H4 (cell line): ENCODE results near the gene OR10H1. TPM values are rescaled to one million over a fixed set of nuclear protein-coding genes. Genes with fewer than 3 reads are reported as not detected.
"Not testable (repeated sequence)": the region's sequence is repeated elsewhere in the genome, so short reads cannot be mapped to it uniquely, and the experiment has no call there.

Experiments
- DNase-seq: peaks from one replicate; pipeline ENCODE4 v3.0.0-alpha.2; 2015; ENCODE audit warnings: low spot score
- total RNA-seq: library from RNA; depleted of rRNA; stranded (reverse); fragments of >200 nt; shearing (Covaris generic); gene quantifications from 2 replicates; pipeline ENCODE4 v1.2.3, GENCODE V29; 2014

The OR10H1 gene
- total RNA-seq, 1 experiment from 2014 or later, result not detected

DNA sequence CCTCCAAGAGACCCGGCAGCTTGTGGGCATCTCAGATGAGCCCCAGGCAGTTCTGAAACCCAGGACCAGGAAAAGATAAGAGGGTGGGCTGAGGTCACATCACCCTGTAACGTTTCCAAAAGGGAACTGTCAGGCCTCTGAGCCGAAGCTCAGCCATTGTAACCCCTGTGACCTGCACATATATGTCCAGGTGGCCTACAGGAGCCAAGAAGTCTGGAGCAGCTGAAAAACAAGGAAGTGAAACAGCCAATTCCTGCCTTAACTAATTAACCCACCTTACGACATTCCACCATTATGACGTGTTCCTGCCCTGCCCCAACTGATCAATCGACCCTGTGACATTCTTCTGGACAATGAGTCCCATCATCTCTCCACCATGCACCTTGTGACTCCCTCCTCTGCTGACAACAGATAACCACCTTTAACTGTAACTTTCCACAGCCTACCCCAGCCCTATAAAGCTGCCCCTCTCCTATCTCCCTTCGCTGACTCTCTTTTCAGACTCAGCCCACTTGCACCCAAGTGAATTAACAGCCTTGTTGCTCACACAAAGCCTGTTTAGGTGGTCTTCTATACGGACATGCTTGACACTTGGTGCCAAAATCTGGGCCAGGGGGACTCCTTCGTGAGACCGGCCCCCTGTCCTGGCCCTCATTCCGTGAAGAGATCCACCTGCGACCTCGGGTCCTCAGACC is 13.3 kb upstream of the OR10H1 start:
- not testable (repeated sequence) for DNase-seq

GRCh38 chr19:15828121-15828610 is 12.7 kb upstream of the OR10H1 start:
- no peak for DNase-seq

GRCh38 chr19:15825753-15826152 is 10.3 kb upstream of the OR10H1 start:
- no peak for DNase-seq

GRCh38 chr19:15820646-15821045 is 5.2 kb upstream of the OR10H1 start:
- DNase-seq, result no peak

DNA sequence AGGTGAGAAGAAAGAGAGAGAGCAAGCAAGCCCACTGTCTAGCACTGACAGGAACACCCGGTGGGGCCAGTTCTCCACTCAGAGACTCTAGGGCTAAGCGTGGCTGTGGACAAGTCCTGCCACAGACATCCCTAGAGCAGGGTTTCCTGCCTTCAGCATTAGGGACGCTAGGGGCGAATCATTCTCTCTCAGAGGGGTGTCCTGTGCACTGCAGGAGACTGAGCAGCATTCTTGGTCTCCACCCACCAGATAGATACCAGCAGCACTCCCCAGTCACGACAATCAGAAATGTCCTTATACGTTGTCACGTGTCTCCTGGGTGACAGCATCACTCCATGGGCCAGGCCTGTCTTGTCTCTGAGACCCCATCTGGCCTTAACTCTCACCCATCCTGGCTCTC is 1.5 kb downstream of the OR10H1 start:
- no peak for DNase-seq

DNA sequence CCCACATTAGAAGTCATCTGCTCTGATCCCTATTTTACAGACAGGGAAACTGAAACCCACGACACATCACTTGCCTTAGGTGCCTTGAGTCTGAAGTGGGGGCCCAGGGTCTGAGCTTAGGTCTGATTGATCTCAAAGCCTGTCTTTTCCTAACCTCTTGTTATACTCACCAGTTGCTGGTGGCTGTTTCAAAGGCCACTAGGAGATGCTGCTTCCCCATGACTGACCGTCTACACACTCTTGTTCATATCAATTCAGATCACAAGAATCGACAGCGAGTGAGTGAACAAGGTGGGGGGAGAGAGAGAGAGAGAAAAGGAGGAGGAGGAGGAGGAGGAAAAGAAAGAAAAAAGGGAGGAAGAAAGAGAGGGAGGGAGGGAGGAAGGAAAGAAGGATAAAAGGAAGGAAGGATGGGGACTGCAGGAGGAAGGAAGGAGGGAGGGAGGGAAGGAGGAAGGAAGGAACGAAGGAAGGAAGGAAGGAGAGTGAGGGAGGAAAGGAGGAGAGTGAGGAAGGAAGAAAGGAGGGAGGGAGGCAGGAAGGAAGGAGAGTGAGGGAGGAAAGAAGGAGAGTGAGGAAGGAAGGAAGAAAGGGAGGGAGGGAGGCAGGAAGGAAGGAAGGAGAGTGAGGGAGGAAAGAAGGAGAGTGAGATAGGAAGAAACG is 3.3 kb downstream of the OR10H1 start:
- DNase-seq, result no peak

DNA sequence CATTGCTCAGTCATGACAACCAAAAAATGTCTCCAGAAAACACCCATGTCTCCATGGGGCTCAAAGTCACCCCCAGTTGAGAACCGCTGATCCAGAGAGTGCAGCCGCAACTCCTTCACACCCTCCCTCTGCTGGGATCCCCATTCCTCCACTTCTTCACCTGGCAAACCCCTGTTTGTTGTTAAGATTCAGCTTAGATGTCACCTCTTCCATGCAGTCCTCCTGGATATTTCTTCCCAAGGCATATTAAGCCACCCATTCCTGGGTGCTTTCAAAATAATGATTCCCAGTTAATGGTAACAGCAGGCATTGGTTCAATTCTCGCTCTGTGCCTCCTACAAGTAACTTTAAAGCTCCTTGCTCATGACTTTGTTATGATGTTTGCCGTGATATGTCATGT is 4.0 kb downstream of the OR10H1 start:
- DNase-seq, result no peak

DNA sequence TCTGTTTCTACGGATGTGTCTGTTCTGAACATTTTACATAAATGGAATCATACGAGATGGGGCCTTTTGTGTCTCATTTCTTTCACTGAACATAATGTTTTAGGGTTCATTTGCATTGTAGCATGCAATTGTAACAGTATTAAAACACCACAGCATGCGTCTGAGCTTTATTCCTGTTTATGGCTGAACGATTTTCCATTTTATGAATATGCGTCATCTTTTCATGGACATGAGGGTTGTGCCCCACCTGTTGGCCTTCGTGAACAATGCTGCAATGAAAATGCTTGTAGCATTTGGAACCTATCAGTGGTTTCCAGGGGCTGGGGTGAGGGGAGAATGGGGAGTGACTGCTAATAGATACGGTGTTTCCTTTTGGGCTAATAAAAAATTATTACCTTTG is 5.1 kb downstream of the OR10H1 start:
- no peak for DNase-seq

DNA sequence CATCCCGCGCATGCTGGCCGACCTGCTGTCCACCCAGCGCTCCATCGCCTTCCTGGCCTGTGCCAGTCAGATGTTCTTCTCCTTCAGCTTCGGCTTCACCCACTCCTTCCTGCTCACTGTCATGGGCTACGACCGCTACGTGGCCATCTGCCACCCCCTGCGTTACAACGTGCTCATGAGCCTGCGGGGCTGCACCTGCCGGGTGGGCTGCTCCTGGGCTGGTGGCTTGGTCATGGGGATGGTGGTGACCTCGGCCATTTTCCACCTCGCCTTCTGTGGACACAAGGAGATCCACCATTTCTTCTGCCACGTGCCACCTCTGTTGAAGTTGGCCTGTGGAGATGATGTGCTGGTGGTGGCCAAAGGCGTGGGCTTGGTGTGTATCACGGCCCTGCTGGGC is 21.2 kb downstream of the OR10H1 start:
- not testable (repeated sequence) for DNase-seq

GRCh38 chr19:15790096-15790495 is 25.4 kb downstream of the OR10H1 start:
- no peak for DNase-seq

DNA sequence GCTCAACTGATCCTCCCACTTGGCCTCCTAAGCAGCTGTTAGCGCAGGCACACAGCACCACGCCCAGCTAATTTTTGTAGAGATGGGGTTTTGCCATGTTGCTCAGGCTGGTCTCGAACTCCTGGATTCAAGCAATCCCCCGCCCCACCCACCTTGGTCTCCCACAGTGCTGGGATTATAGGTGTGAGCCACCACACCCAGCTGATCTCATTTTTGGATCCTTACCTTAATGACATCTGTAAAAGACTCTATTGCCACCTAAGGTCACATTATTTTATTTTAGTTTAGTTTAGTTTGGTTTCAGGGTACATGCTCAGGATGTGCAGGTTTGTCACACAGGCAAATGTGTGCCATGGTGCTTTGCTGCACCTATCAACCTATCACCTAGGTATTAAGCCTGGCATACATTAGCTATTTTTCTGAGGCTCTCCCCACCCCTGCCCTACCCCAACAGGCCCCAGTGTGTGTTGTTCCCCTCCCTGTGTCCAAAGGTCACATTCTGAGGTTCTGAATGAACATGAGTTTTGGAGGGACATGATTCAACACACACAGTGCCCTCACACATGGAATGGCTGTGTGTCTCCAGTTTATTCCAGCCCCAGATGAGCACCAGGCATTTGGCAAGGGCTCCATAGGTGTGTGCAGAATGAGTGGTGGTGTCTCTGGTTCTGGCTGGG is 26.7 kb downstream of the OR10H1 start:
- no peak for DNase-seq

DNA sequence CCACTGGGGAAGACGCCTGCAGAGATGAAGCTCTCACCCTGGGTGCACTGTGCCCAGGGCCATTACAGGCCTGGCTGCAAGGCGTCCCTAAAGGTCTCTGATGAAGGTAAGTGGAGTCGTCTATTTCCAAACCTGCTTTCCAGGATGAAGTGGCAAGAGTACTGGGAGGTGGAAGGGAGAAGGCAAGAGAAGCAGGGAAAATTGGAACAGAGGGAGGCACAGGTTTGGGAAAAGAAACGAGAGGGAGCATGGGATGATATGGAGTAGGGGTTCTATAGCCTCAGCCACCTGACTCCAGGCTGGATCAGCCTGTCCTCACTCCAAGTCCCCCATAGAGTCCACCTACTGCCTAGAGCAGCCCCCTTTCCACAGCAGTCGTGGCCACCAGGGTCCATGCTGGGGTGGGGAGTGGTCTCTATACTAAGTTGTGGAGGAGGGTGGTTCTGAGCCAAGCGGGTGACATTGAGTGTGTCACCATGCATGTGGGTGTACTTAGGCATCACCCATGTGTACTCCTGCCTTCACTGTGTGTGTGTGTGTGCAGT is 27.8 kb downstream of the OR10H1 start, which contains the start of gene OR10H5:
Gene OR10H5 (plus strand): TSS at position 51 of the 545 bp plus-strand sequence. CDS start 6,388 bp downstream, outside the sequence.
- no peak for DNase-seq

DNA sequence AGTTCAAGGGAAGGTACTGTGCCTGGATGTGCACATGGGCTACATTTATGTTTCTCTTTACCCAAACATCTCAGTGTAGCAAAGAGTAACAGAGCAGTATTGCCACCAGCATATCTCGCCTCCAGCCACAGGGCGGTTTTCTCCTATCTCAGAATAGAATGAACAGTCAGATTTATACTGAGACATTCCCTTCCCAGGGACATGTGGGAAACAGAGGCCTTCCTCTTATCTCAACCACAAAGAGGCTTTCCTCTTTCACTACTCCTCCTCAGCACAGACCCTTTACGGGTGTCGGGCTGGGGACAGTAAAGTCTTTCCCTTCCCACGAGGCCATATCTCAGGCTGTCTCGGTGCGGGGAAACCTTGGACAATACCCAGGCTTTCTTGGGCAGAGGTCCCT is 32.6 kb downstream of the OR10H1 start:
- not testable (repeated sequence) for DNase-seq

DNA sequence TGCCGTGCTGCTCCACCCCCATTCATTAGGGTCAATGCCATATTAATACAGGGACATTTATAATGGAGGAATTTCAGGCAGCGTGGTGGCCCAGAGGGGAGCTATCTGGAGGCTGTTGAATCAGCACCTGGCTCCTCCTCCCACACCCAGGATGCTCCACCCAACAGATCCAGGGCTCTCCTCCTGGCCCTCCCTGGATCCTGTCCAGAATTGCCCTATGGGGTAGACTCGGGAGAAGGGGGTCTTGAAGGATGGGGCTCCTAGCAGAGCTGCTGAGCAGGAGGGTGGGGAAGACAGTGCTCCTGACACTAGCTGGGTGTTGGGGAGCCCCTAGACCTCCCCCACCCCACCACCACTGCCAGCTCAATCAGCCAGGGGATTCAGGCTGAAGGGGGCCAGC is 33.3 kb downstream of the OR10H1 start:
- no peak for DNase-seq

DNA sequence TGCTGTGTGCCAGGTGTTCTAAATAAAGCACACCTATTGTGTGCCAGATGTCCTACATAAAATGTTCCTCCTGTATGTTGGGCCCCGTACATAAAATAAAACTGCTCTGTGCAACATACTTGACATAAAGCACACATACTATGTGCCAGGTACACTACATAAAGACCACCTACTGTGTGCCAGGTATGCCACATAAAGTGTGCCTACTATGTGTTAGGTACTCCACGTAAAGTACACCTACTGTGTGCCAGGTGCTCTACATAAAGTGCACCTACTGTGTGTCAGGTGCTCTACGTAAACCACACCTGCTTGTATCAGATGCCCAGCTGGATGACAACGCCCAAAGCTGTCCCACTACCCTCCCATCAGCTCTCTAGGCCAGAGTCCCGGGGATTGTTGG is 33.8 kb downstream of the OR10H1 start:
- no peak for DNase-seq

DNA sequence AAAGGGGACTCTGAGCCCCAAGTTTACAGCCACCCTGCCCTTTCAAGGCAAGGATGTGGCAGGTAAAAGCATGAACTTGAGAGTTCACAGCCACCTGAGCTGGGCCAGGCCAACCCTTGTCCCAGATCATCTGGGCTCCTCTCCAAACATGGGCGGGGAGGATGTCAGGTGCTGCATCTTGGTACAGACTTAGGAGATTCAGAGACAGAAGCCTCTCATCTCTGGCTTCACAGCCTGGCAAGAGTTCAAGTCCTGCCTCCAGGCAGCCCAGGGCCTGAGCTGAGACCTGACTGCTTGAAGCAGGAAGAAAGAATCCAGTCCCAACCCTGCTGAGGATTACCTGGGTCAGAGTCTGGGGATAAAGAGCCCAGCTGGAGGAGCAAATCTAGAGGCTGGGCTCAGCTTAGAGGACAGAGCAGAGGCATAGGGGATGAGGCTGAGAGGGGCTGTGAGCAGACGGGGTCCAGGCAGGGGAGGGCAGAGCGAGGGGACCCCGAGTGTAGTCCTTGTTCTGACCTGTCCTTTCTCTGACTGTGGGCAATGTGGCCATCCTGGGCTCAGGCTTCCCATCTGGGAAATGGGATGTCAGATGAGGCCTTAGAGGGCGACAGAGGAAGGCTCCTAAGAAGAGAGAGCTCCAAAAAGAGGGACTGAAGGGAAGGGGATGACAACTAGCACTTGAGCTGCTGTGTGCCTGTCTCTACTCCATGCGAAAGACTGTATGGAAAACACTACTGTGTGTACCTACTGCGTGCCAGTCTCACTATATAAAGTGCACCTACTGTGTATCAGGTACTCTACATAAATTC is 34.6 kb downstream of the OR10H1 start:
- no peak for DNase-seq

GRCh38 chr19:15779756-15780476 is 35.5 kb downstream of the OR10H1 start:
- peak; percentile 85 for DNase-seq

- no peak for DNase-seq
Measured at GRCh38 chr19:15776991-15777970, 38.2 kb downstream of the OR10H1 start.

- no peak for DNase-seq
Measured at GRCh38 chr19:15776264-15776663, 39.2 kb downstream of the OR10H1 start.

- no peak for DNase-seq
Measured at GRCh38 chr19:15775249-15775648, 40.2 kb downstream of the OR10H1 start.
